SH-SY5Y (cell line): ENCODE measurements around the gene NCF2.

ENCODE experiments used
- GATA2 ChIP-seq: IDR thresholded peaks from 2 replicates; pipeline ENCODE4 v1.6.1; 2011; ENCODE audit warnings: mild to moderate bottlenecking, low read depth, low read length
- GATA3 ChIP-seq: IDR thresholded peaks from 2 replicates; pipeline ENCODE4 v1.6.1; 2011; ENCODE audit warnings: low read depth, mild to moderate bottlenecking, low read length, moderate library complexity

DNA sequence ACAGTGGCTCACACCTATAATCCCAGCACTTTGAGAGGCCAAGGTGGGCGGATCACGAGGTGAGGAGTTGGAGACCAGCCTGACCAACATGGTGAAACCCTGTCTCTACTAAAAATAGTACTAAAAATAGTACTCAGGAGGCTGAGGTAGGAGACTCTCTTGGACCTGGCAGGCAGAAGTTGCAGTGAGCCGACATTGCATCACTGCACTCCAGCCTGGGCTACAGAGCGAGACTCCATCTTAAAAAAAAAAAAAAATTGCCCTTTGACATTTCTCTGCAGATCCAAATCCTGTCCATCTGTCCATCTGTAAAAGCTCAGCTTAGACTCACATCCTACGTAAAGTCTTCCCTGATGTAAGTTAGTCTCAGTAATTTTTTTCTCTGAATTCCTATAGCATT lies 6.2 kb upstream of the NCF2 start:
- TF ChIP-seq GATA2 (no peak), GATA3 (no peak)
